Ramos (cell line): ENCODE results near the gene GLT6D1.
"Not testable (repeated sequence)": the region's sequence is repeated elsewhere in the genome, so short reads cannot be mapped to it uniquely, and the experiment has no call there.

Experiments
- in situ Hi-C: fragments of 300-500 bp; cut with MboI; formaldehyde crosslinking; loops from one replicate; pipeline ENCODE4 v1.14.3; 2022; ENCODE audit warnings: low sequenced_read_pairs; ENCODE audit not compliant: unreplicated experiment

GLT6D1 gene

GRCh38 chr9:135665795-135666189 lies 26.5 kb upstream of the GLT6D1 start:
- in situ Hi-C loops, result no loop called here

DNA sequence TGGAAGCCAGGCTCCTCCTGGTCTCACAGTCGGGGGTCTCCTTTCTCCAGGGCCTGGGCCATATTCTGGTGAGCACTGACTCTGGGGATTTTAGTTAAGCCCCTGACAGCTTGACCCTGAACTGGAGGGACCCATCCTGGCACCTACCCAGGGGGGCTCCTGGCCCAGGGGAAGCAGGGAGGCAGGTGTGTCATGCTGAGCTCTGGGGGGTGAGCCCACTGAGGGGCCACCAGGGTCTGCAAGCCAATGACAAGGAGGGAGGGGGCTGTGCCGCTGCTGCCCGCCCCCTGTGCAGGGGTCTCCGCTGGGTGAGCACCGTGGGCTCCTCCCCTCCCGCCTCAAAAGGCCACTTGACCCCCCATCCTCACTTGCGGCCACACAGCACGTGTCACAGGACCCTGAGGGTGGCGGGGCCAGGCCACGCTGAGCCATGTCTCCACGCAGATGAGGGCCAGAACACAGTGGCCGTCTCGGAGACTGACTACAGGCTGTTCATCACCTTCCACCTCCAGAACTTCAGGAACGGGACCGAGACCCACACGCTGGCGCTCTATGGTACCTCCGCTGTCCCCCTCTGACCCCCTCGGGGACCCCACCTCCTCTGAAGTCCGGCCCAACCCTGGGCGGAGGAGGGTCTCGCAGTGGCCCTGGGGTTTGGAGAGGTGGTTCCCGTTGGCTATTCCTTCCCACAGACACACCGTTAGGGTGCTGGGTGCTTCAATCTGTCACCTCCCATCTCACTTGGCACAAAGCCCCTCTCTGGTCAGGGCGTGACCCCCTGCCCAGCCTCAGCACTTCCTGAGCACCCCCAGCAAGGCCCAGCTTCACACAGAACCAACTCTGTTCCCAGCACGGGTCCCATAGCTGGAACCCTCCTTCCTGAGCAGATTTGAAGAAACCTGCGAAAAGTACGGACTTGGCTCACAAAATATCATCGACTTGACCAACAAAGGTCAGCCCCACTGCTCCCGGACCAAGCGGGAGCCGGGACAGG lies 25.8 kb upstream of the GLT6D1 start:
- in situ Hi-C loops, result no loop called here

- in situ Hi-C loops, result no loop called here
Measured at GRCh38 chr9:135664266-135664665, 24.9 kb upstream of the GLT6D1 start.

DNA sequence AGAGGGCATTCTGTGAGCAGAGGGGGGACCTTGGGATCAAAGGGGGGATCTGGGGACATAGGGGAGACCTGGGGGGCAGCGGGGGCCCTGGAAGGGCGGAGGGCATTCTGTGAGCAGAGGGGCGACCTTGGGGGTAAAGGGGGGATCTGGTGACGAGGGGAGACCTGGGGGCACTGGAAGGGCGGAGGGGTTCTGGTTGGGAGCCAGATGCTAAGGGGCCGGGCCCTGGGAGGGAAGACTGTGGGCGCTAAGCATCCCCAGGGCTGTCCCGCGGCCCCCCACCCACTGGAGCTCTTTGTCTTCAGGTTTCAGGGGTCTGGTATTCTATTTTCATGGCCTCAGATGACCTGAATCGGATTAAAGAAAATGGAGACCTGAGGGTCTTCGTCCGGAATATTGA lies 24.5 kb upstream of the GLT6D1 start:
- in situ Hi-C loops, result no loop called here

DNA sequence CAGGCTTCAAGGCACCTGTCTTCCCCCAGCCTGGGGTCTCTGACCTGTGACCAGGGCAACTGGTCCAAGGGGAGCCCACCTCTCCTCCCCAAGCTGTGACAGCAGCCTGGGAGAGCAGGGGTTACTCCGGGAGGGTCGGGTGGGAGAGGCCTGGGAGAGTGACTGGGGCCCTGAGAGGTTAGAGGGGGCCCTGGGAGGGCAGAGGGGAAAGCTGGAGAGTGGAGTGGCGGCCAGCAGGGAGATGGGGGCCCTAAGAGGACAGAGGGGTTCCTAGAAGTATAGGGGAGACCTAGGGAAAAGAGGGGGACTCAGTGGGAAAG lies 24.1 kb upstream of the GLT6D1 start:
- in situ Hi-C loops, result no loop called here

DNA sequence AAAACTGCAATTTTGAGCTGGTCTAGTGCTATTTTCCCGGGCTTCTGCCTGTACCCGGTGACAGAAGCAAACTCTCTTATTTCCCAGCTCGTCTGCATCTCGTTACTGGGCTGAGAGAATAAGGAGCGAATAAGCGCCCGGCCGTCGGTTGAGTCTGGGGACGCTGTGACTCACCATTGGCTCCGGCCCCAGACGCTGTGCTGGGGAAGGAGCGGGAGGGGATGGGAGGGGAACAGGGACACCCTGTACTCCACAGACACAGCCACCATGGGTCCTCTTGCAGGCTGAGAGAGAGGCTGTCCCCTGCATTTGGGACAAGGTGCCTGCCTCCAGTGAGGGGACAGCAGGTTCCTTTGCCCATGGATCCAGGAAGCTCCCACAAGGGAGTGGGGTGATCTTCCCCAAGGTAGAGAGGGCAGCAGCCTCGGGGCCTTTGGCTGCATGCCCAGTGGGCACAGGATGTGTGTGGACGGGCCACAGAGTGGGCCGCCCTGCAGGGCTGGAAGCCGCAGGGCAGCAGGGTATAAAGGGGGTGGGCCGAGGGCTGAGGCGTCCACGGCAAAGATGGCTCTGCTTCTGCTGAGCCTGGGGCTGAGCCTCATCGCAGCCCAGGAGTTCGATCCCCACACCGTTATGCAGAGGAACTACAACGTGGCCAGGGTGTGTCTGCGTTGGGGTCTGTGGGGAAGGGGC lies 23.6 kb upstream of the GLT6D1 start, which contains the start of gene LCN9:
Gene LCN9 (plus strand): TSS at position 552 of the 693 bp plus-strand sequence. CDS start 13 bp downstream, at position 565.
- in situ Hi-C loops, result no loop called here

DNA sequence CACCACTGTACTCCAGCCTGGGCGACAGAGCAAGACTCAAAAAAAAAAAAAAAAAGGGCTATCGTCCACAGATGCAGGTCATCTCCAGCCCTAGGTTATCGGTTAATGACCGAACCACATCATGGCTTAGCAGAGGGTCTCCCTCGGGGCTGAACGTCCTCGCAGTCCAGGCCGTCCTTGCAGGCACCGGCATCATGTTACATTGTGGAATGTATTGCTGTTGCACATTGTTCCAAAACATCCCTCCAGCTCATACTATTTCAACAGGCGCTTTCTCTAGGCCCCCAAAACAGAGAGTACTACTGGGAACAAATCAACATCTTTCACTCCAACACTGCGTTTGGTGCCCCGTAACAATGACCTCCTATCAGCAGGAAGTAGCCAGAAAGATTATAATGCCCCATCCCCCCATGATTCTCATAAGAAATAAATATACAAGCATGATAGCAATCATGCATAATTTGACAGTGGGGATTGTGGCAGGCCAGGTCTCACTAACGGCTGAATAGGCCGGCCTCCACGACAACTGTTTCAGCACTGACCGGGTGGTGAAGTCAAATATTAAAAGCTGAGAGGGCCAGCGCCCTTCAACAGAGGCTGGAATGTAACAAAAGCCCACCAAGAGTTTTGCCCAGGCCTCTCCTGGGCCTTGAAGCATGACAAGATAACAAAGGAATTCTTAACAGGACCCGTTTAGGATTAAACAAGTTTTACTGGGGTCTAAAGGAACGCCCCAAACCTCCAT lies 22.6 kb upstream of the GLT6D1 start:
- in situ Hi-C loops, result no loop called here

DNA sequence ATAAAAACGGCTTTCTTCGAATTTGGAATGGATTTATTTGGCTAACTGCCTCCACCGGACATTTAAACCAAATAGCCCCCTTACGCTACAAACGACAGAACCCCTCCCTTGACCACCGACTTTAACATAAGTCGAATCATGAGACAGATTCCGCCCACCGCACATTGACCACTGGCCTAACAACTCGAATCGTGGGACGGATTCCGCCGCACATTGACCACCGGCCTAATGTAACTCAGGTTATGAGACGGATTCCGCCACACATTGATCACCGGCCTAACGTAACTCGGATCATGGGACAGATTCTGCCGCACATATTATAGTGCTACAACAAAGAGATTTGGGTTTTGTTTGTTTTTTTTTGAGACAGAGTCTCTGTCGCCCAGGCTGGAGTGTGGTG lies 21.1 kb upstream of the GLT6D1 start:
- in situ Hi-C loops, result no loop called here

DNA sequence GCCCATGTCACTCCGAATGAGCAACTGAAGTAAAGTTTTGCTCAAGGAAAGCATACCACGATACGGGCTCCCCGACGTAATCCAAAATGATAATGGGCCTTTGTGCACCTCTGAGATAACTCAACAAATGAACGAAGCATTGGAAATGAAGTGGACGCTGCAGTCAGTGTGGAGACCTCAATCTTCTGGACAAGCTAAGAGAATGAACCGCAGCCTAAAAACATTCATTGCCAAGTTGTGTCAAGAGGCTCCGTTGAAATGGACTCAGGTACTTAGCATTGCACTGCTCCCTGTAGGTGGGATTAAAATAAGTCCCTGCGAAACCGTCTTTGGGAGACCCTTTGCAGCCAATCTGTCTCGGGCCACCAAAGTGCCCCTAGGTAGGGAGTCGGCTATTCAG lies 19.9 kb upstream of the GLT6D1 start:
- in situ Hi-C loops, result no loop called here

GRCh38 chr9:135657416-135657815 lies 18.1 kb upstream of the GLT6D1 start:
- in situ Hi-C loops, result no loop called here

- in situ Hi-C loops, result no loop called here
Measured at GRCh38 chr9:135655317-135655716, 16.0 kb upstream of the GLT6D1 start.

DNA sequence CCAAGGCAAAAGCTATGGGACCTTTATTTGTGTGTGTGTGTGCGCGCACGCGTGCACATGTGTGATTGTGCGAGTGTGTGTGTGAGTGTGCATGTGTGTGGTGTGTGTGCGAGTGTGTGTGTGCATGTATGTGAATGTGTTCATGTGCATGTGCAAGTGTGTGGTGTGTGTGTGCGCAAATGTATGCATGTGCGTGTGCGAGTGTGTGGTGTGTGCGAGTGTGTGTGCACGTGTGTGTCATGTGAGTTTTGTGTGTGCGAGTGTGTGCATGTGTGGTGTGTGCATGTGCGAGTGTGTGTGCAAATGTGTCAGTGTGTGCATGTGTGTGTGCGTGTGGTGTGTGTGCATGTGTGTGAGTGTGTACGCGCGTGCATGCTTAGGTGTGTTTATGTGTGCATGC lies 11.1 kb upstream of the GLT6D1 start:
- in situ Hi-C loops, result no loop called here

- in situ Hi-C loops, result no loop called here
Measured at GRCh38 chr9:135649508-135649907, 10.2 kb upstream of the GLT6D1 start.

DNA sequence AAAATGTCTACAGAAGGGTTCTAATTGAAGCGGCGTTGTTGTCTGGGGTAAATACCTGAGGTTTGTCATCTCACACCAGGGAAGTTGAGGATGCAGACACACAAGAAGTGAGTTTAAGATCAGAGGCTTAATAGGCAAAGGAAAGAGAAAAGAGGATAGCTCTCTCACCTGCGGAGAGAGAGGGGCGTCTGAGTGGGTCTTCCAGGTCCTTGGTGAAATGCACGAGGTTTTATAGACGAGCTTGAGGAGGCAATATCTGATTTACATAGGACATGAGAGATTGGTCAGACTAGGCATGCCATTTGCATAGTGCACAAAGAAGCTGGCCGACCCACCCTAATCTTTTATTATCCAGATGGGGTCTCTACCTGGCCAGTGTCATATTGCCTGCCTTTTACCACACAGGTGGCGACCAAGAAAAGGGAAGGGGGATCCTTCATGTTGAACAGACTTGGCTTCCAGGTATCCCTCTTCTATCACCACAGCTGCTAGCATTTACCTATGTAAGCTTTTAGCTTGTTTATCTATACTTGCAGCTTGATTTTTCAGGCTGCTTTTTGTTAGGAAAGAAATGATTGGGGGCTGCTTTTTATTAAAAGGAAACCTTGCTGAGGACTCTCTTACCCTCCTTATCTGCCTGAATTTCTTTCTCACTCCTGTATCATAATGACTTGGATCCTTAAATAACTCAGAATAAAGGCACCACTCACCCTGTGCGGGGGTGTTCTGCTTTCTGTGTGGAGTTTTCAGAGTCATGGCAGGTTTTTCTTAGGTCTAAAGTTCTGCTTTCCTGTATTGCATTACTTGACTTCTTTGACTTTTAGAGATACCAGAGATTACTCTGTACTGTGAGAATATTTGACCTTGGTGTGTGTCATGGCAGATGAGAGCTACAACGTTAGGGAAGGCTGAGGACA lies 9.4 kb upstream of the GLT6D1 start:
- in situ Hi-C loops, result no loop called here

- in situ Hi-C loops, result no loop called here
Measured at GRCh38 chr9:135647884-135648283, 8.5 kb upstream of the GLT6D1 start.

DNA sequence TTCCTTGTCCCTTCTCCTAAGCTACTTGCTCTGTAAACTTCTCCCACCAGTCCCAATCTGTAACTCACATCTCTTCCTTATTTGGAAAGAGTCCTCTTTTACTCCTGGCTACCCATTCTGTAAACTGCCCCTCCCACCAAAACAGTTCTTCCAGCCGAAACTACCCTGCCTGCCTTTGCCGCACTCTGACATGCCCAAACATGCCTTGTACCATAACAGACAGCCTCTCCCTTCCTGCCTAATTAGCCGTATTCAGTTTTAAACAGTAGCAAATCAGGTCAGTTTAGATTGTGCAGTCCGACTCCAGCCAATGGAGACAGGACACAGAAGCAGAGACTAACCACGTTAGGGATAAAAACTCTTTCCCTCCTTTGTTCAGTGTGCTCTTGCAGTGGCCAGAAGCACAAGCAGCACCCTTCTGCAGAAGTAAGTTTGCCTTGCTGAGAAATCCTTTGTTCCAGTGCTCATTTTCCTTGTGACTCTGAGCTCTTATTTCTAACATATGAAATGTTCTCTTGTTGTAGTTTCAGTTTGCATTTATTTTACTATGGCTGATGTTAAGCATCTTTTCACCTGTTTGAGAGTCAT lies 5.4 kb upstream of the GLT6D1 start:
- in situ Hi-C loops, result no loop called here

DNA sequence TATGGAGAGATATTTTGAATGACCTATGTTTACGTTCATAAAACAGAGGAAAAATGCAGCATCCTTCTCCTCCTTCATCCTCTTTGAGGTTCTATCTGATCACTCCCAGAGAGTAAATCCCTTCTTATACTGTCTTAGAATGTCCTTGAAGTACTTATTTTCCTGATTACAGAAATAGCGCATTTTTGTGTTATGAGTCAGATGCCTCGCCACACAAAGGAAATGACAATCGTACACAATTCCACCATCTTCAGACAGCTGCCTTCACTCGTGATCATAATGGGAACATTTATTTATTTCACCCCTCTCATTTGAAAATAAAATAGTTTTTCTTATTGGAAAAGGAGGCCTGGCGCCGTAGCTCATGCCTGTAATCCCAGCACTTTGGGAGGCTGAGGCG lies 2.4 kb upstream of the GLT6D1 start:
- in situ Hi-C loops, result no loop called here

- in situ Hi-C loops, result no loop called here
Measured at GRCh38 chr9:135641047-135641446, 1.7 kb upstream of the GLT6D1 start.

GRCh38 chr9:135636930-135637530 lies 2.3 kb downstream of the GLT6D1 start:
- in situ Hi-C loops, result not testable (repeated sequence)
